ENCODE data around the gene OR51A4.

Gene OR51A4

GRCh38 chr11:4947505-4947904 lies at the start of gene OR51A4:
TSS of gene OR51A4 (minus strand) at chr11:4947605. CDS start at chr11:4947100, 505 bp downstream.
- DNase-seq (ENCODE audit: low read depth), result no peak
- H3K4me3 ChIP-seq (ENCODE audit: low read depth, low read length), result no peak within 1 kb of the TSS
- no peak for TF ChIP-seq CTCF (IDR thresholded peaks at IDR 0.05; ENCODE audit: control insufficient read depth, extremely low read depth, insufficient read depth)

GRCh38 chr11:4994551-4994950 lies 47.1 kb upstream of the OR51A4 start, which contains the start of gene OR51L1:
TSS of gene OR51L1 (plus strand) at chr11:4994851. CDS start at chr11:4998983, 4,132 bp downstream.
- DNase-seq (ENCODE audit: low read depth), result no peak

GRCh38 chr11:4991060-4991459 lies 43.7 kb upstream of the OR51A4 start:
- DNase-seq (ENCODE audit: low read depth), result no peak
- no peak overlapping the region for H3K4me3 ChIP-seq (ENCODE audit: low read depth, low read length)
- TF ChIP-seq CTCF (IDR thresholded peaks at IDR 0.05; ENCODE audit: control insufficient read depth, extremely low read depth, insufficient read depth), result peak; percentile 36

More at GRCh38 chr11:4994551-4994950, 47.1 kb upstream of the OR51A4 start, which contains the start of gene OR51L1:
- no peak for TF ChIP-seq CTCF (IDR thresholded peaks at IDR 0.05; ENCODE audit: control insufficient read depth, extremely low read depth, insufficient read depth)
- H3K4me3 ChIP-seq (ENCODE audit: low read depth, low read length), result no peak within 1 kb of the TSS

- no peak overlapping the region for H3K4me3 ChIP-seq (ENCODE audit: low read depth, low read length)
- DNase-seq (ENCODE audit: low read depth), result no peak
- TF ChIP-seq CTCF (IDR thresholded peaks at IDR 0.05; ENCODE audit: control insufficient read depth, extremely low read depth, insufficient read depth), result no peak
Observed at GRCh38 chr11:4983841-4984240, 36.4 kb upstream of the OR51A4 start.

GRCh38 chr11:4982678-4983077 lies 35.3 kb upstream of the OR51A4 start:
- no peak for TF ChIP-seq CTCF (IDR thresholded peaks at IDR 0.05; ENCODE audit: control insufficient read depth, extremely low read depth, insufficient read depth)
- H3K4me3 ChIP-seq (ENCODE audit: low read depth, low read length), result no peak overlapping the region
- no peak for DNase-seq (ENCODE audit: low read depth)

- no peak overlapping the region for H3K4me3 ChIP-seq (ENCODE audit: low read depth, low read length)
- DNase-seq (ENCODE audit: low read depth), result no peak
- no peak for TF ChIP-seq CTCF (IDR thresholded peaks at IDR 0.05; ENCODE audit: control insufficient read depth, extremely low read depth, insufficient read depth)
Observed at GRCh38 chr11:4979036-4979435, 31.6 kb upstream of the OR51A4 start.

- DNase-seq (ENCODE audit: low read depth), result no peak
- H3K4me3 ChIP-seq (ENCODE audit: low read depth, low read length), result no peak overlapping the region
- no peak for TF ChIP-seq CTCF (IDR thresholded peaks at IDR 0.05; ENCODE audit: control insufficient read depth, extremely low read depth, insufficient read depth)
Observed at GRCh38 chr11:4975436-4975835, 28.0 kb upstream of the OR51A4 start.
